Adrenal gland (tissue), 12 donors: ENCODE data around the gene ASS1. TPM values are rescaled to one million over a fixed set of nuclear protein-coding genes. Genes with fewer than 3 reads are reported as not detected.

Experiments used
- DNase-seq, 7 donors: peaks; one replicate each; pipeline ENCODE4 v3.0.0-alpha.2; 2019 to 2020
- H3K27ac ChIP-seq, 5 donors: fragments of 200-600 bp; sonication (generic) in 4 of 5; 1 replicate in 3 of 5; 2 replicates in 2 of 5; pipeline versions ENCODE4 v1.5.1 to v1.8.0; 2016 to 2020; ENCODE audit warnings: mild to moderate bottlenecking in 1 of 5
- H3K27me3 ChIP-seq: fragments of 200-600 bp; 2 replicates; pipeline ENCODE4 v1.8.0; 2021
- H3K36me3 ChIP-seq, 2 donors: fragments of 200-600 bp; replicated peaks in 1 of 2; 1 replicate in 1 of 2; 2 replicates in 1 of 2; pipeline versions ENCODE4 v1.5.1 to v1.8.0; 2018 to 2022
- H3K4me1 ChIP-seq, 2 donors: fragments of 200-600 bp; replicated peaks in 1 of 2; 1 replicate in 1 of 2; 2 replicates in 1 of 2; pipeline versions ENCODE4 v1.5.1 to v1.8.0; 2018 to 2021
- H3K4me3 ChIP-seq, 4 donors: fragments of 200-600 bp; sonication (generic) in 3 of 4; one replicate each; pipeline ENCODE4 v1.5.1; 2016 to 2018
- H3K9me3 ChIP-seq, 3 donors: fragments of 200-600 bp; sonication (generic) in 1 of 3; replicated peaks in 1 of 3; 1 replicate in 2 of 3; 2 replicates in 1 of 3; pipeline versions ENCODE4 v1.5.1 to v1.8.0; 2016 to 2021
- CTCF ChIP-seq, 6 experiments: fragments of 450-650 bp in 4 of 6; fragments of 200-600 bp in 2 of 6; sonication (generic) in 1 of 6; IDR thresholded peaks; 1 replicate in 5 of 6; 2 replicates in 1 of 6; pipeline versions ENCODE4 v1.5.1 to v1.8.0; 2016 to 2021; ENCODE audit warnings: antibody characterized with exemption in 6 of 6, mild to moderate bottlenecking in 2 of 6, moderate library complexity in 1 of 6
- POLR2A ChIP-seq, 2 donors: fragments of 450-650 bp; IDR thresholded peaks; one replicate each; pipeline ENCODE4 v1.6.1; 2017; ENCODE audit warnings: antibody characterized with exemption in 2 of 2, mild to moderate bottlenecking in 2 of 2, moderate library complexity in 1 of 2
- WGBS, 4 donors: extraction: QIAGEN DNeasy Blood & Tissue Kit in 2 of 4; methylation state at CpG; one replicate each; pipeline versions ENCODE4 v1.1.5 to v1.1.7; 2013 to 2017; 5-methylcytosine and 5-hydroxymethylcytosine counted together
- intact Hi-C, 2 donors: fragments of 100-400 bp; cut with DNase I; formaldehyde crosslinking; loops; one replicate each; pipeline versions ENCODE4 v1.14.1 to v1.15.0; 2022 to 2023
- polyA plus RNA-seq, 3 donors: library from polyadenylated mRNA; stranded (reverse); fragments of 200-250 nt in 2 of 3; fragments of 350-450 nt in 1 of 3; fragmentation: Illumina TruSeq in 1 of 3; extraction: RNeasy Lipid Tissue Mini Kit (QIAGEN cat#74804) in 1 of 3; gene quantifications; one replicate each; pipeline ENCODE4 v1.2.3, GENCODE V29; 2013 to 2014
- total RNA-seq, 9 donors: library from RNA; depleted of rRNA in 4 of 9; stranded (reverse); fragments of >200 nt in 4 of 9; fragments of 120-200 nt in 1 of 9; fragmentation: NEBNext Ultra II Directional in 1 of 9; extraction: Animal tissue kit (Norgen Biotek cat#: 25700) in 1 of 9; gene quantifications; one replicate each; pipeline versions ENCODE4 v1.1.0 to v1.2.4, GENCODE V29; 2013 to 2023
- donor health status: healthy with polysubstance abuse.
- donor health status: Bipolar disorder and iron deficiency.
- donor health status: DM: yes; HTN: yes; CAD: no.
- donor health status: DM: no; HTN: no; CAD: no.
- donor health status: DM: no; HTN: no; CAD: no.
- donor health status: DM: yes; HTN: yes; CAD: no.

ASS1 gene
- total and polyA plus RNA-seq, 12 donors = 11.3 to 438 (median 232) TPM

- 66 to 79% (median 73%) methylated on average over 6 to 7 of the region's 7 CpGs for WGBS, 4 donors
- no peak overlapping the region for H3K27ac ChIP-seq
These were observed 77.6 kb downstream of the ASS1 start for GRCh38 chr9:130522233-130522808.

GRCh38 chr9:130523921-130524320 lies 79.2 kb downstream of the ASS1 start:
- TF ChIP-seq CTCF (IDR thresholded peaks at IDR 0.05) (no peak), POLR2A (IDR thresholded peaks at IDR 0.05) (no peak)
- no peaks in the 10 kb centered on the region for H3K9me3 ChIP-seq
- DNase-seq = no peak
- H3K36me3 ChIP-seq = no peaks in the 10 kb centered on the region
- intact Hi-C loops = no loop called here
- no peak overlapping the region for H3K27ac ChIP-seq
- no peaks in the 10 kb centered on the region for H3K27me3 ChIP-seq
- H3K4me3 ChIP-seq = no peak overlapping the region
- H3K4me1 ChIP-seq = no peaks in the 10 kb centered on the region
- WGBS, 4 donors = 56 to 89% (median 62%) methylated on average over 3 to 12 of the region's 12 CpGs

More at GRCh38 chr9:130522233-130522808, 77.6 kb downstream of the ASS1 start:
- Histone ChIP-seq H3K27me3 (no peaks in the 10 kb centered on the region), H3K4me3 (no peak overlapping the region), H3K36me3 (no peaks in the 10 kb centered on the region), H3K9me3 (no peaks in the 10 kb centered on the region), H3K4me1 (no peaks in the 10 kb centered on the region)
- TF ChIP-seq POLR2A (IDR thresholded peaks at IDR 0.05) (no peak), CTCF (IDR thresholded peaks at IDR 0.05) (no peak)
- peak in 6 of 7 donors; percentile 55 to 77 (median 64) for DNase-seq
- intact Hi-C loops = no loop called here

- no peaks in the 10 kb centered on the region for H3K4me1 ChIP-seq
- no peaks in the 10 kb centered on the region for H3K9me3 ChIP-seq
- DNase-seq = no peak
- intact Hi-C loops = no loop called here
- WGBS, 4 donors = 76 to 92% (median 80%) methylated on average over 9 to 18 of the region's 18 CpGs
- H3K4me3 ChIP-seq = no peak overlapping the region
- H3K27me3 ChIP-seq = no peaks in the 10 kb centered on the region
- H3K27ac ChIP-seq = no peak overlapping the region
- no peaks in the 10 kb centered on the region for H3K36me3 ChIP-seq
- TF ChIP-seq CTCF (IDR thresholded peaks at IDR 0.05) = no peak
- no peak for TF ChIP-seq POLR2A (IDR thresholded peaks at IDR 0.05)
These were observed 81.6 kb downstream of the ASS1 start for GRCh38 chr9:130526193-130526853.

GRCh38 chr9:130526854-130527650 lies 82.3 kb downstream of the ASS1 start:
- Histone ChIP-seq H3K36me3 (no peaks in the 10 kb centered on the region), H3K9me3 (no peaks in the 10 kb centered on the region), H3K27me3 (no peaks in the 10 kb centered on the region), H3K4me1 (no peaks in the 10 kb centered on the region), H3K27ac (no peak overlapping the region), H3K4me3 (no peak overlapping the region)
- intact Hi-C loops = no loop called here
- no peak for DNase-seq
- TF ChIP-seq POLR2A (IDR thresholded peaks at IDR 0.05) (no peak), CTCF (IDR thresholded peaks at IDR 0.05) (no peak)
- 70 to 76% (median 75%) methylated on average over 24 to 31 of the region's 31 CpGs for WGBS, 4 donors
